Measurements from ENCODE around the gene MMP11.

Gene MMP11

DNA sequence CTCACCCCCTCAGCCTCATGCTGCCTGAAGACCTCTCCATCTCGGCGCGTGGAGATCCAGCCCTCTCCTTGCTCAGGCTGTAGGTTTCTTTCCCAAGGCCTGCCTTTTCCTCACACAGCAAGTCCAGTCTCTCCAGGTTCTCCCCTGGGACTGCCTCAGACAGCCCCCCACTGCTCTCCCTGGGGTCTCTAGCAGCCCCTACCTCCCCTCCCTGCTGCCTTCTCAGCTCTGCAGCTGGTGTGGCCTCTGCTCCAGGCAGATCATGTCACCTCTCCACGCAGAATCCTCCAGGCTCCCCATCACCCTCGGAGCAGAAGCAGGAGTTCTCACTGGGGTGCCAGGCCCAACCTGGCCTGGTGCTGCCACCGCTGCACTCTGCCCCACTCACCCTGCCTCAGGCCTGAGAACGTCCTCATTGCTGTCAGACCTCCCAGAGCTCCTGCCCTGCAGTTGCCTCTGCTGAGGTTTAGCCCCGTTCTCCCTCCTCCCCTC, 29.3 kb downstream of the MMP11 start:
- no peak for DNase-seq (ENCODE audit: low read depth in 2 of 2)

DNA sequence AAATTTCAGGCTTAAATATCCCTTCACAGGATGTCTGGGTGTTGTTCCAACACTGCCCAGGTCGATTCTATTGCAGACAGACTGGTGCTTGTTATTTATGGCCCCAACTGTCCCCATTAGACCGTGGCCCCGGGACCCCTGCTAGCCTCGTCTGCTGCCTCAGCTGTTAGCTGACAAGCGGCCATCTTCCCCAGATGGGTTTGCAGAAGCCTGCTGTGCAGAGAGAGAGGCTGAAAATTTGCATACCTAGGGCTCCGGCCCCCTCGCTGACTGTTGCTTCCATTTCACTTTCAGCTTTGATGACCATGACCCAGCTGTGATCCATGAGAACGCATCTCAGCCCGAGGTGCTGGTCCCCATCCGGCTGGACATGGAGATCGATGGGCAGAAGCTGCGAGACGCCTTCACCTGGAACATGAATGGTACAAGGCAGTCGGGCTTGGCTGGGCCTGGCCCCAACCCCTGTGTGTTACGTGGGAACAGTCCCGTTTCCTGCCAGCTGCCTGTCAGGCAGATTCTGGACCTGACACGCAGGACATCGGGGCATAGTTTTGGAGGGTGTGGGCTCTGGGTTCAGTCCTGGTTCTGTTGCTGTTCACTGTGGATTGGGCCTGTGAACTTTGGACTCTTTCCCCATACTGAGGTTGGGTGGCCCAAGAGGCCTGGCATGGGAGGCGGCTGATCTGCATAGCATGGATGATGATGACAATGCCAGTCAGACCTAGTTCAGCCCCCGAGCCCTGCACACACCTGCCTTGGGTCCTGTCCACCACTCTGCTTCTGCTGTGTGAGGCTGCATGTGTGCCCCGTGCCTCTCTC, 30.6 kb downstream of the MMP11 start:
- DNase-seq (ENCODE audit: low read depth in 2 of 2), result no peak

- no peak for DNase-seq (ENCODE audit: low read depth in 2 of 2)
Measured at GRCh38 chr22:23804781-23805291, 32.2 kb downstream of the MMP11 start.

DNA sequence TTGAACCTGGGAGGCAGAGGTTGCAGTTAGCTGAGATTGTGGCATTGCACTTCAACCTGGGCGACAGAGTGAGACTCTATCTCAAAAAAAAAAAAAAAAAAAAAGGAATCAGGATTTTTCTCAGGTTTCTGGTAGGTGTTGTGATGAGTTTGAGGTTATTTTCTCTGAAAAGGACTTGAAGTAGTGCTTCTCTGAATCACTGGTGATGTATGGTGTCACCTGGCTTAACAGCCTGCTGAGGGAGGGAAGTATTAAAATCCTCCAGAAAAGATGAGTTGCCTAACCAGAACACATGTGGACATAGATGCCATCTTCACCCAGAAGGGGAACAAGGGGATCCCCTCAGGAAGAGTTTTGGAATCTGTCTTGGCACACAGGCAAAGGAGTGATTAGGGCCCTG, 34.2 kb downstream of the MMP11 start:
- DNase-seq (ENCODE audit: low read depth in 2 of 2), result no peak

DNA sequence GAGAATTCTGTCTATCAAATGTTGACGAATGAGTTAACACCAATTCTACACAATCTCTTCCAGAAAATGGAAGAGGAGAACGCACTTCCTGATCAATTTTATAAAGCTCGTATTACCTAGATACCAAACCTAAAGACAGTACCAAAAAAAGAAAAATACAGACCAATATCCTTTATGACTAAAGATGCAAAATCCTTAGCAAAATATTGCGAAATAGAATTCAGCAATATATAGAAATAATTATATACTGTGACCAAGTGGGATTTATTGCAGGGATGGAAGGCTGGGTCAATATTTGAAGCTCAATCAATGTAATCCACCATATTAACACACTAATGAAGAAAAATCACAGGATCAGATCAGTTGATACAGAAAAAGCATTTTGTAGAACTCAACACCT, 39.7 kb downstream of the MMP11 start:
- no peak for DNase-seq (ENCODE audit: low read depth in 2 of 2)

GRCh38 chr22:23815541-23816155, 43.0 kb downstream of the MMP11 start:
- no peak for DNase-seq (ENCODE audit: low read depth in 2 of 2)

DNA sequence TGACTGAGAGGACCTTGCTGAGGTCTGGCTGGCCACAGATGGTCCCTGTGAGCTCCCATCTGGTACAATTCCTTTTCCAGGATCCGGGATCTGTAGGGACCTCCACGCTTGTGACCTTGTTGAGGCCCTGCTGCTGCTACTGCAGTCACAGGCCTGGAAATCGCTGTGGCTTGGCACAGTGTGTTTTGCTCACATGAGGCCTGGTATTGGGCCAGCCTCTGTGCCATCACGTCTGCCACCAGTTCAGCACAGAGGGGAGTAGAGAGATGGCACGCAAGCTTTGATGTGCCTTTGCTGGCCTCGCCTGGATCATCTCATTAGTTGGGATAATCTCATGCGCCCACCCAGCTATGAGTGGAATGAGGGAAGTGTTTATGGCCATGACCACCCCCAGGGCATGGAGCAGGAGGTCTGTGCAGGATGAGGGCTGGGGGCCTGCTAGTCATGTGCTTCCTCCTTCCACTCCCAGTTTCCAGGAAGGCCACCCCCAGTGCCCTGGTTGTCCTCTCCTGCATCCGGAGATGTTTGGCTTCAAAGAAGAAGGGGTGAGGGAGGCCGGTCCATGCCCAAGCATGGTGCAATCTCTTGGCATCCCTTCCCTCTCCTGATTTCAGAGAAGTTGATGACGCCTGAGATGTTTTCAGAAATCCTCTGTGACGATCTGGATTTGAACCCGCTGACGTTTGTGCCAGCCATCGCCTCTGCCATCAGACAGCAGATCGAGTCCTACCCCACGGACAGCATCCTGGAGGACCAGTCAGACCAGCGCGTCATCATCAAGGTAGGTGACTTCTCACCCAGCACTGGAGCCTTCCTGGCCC, 43.7 kb downstream of the MMP11 start:
- no peak for DNase-seq (ENCODE audit: low read depth in 2 of 2)

DNA sequence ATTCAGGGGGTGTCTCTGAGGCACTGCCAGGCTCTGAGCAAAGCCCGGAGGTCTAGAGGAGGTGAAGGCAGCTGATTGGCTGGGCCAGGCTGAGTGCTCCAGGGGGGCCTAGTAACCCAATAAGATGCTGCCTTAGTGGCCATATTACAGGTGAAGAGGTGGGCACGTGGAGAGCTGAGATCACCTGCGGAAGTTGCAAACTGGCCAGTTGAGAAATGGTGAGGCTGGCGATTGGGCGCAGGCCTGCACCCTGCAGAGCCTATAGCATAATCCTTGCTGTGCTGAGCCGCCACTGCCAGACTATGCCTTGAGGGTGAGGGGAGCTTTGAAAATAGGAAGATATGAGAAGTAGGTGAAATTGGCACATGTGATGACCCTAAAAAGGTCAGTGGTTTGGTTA, 44.5 kb downstream of the MMP11 start:
- DNase-seq (ENCODE audit: low read depth in 2 of 2), result no peak

DNA sequence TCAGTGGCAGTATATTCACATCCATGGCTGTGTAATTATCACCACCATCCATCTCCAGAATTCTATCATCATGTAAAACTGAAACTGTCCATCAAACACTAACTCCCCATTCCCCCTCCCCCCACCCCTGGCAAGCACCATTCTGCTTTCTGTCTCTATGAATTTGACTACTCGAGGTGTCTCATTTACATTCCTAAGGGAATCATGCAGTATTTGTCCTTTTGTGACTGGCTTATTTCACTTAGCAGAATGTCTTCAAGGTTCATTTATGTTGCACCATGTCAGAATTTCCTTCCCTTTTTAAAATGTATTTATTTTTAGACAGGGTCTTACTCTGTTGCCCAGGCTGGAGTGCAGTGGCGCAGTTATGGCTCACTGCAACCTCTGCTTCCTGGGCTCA, 45.9 kb downstream of the MMP11 start:
- DNase-seq (ENCODE audit: low read depth in 2 of 2), result no peak

DNA sequence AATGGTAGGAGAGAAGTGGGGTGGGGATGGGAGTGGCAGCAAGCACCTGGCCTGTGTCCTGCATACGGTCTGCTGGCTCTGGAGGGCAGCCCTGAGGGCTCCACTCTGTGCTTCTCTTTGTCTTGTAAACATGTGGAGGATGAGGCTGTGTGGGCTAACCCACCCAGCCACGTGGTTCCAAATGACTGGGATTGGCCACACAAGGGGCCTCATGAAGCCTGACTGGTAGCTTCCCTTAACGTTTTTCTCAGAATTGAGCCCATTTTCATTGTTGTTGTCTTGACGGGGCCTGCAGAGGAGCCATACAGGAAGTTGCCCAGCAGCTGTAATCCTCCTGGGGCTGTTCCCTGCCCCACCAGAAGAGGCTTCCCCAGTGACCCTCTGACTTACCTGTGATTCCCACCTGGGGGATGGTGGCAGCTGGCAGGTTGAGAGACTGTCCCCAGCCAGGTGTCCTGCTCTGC, 48.1 kb downstream of the MMP11 start:
- no peak for DNase-seq (ENCODE audit: low read depth in 2 of 2)

DNA sequence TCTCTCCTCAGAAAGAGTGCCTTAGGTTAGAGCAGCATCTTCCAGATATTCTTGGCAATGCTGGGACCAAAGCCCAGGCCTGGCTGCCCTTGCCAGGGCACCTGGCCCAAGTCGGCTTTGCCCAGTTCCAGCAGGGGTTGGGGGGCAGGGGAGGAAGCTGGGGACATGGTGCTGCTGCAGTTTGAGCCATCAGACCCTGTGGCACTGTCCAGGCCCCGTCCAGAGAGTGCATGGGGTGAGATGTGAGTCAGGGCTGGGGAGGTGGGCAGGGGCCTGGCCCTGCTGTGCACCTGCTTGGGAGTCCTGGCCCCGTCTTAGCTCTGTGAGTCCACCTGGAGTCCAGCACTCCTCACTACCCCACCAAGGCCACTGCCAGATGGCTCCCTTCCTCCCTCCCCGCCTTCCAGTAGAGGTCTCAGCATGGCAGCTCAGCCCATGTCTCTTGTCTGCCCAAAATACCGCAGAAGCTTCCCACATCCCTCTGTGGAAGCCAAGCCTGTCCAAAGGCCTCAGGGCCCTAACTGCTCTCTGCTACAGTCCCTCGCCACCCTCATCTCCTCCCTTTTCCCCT, 49.5 kb downstream of the MMP11 start:
- DNase-seq (ENCODE audit: low read depth in 2 of 2), result no peak

DNA sequence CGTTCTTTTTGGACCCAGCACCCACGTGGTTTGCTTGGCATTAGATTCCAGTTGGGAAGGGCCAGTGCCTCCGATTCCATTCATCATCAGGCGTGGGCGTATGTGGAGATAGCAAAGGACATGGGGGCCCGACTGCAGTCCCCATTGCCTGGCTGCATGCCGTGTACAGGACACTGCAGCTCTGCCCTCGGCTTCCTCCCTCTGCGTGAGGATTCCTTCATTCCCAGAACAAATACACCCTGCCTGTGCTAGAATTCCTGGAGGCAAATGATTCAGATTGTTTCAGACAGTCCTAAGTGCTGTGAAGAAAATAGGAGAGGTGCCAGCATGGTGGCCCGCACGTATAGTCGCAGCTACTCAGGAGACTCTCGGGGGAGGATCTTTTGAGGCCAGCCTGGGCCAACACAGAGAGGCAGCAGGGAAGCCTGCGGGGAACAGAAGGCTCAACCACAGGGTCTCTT, 50.7 kb downstream of the MMP11 start:
- no peak for DNase-seq (ENCODE audit: low read depth in 2 of 2)

- DNase-seq (ENCODE audit: low read depth in 2 of 2), result no peak
Measured at GRCh38 chr22:23824476-23825245, 52.0 kb downstream of the MMP11 start.

DNA sequence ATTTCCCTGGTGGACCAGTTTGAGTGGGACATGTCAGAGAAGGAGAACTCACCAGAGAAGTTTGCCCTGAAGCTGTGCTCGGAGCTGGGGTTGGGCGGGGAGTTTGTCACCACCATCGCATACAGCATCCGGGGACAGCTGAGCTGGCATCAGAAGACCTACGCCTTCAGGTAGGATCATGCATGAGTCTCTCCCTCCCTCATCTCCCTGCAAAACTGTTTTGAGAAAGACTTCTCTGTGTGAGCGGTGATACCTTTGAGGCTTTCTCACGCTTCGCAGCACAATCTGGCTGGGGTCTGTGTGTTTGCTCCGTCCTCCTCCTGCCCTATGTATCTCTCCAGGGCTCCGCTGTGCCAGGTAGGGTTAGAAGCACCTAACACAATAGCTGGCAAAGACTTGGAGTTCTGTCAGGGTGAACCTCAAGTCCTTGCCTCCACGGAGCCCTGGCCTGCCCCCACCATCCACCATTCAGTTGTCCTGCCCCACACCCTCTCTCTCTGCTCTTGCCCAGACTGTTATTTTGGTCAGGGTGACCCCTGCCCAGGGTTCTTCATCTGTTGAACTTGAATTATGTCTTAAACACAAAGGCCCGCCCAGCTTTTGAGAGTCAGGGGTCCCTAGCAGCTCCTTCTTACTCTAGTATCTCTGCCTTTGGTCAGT, 52.7 kb downstream of the MMP11 start:
- DNase-seq (ENCODE audit: low read depth in 2 of 2), result no peak

DNA sequence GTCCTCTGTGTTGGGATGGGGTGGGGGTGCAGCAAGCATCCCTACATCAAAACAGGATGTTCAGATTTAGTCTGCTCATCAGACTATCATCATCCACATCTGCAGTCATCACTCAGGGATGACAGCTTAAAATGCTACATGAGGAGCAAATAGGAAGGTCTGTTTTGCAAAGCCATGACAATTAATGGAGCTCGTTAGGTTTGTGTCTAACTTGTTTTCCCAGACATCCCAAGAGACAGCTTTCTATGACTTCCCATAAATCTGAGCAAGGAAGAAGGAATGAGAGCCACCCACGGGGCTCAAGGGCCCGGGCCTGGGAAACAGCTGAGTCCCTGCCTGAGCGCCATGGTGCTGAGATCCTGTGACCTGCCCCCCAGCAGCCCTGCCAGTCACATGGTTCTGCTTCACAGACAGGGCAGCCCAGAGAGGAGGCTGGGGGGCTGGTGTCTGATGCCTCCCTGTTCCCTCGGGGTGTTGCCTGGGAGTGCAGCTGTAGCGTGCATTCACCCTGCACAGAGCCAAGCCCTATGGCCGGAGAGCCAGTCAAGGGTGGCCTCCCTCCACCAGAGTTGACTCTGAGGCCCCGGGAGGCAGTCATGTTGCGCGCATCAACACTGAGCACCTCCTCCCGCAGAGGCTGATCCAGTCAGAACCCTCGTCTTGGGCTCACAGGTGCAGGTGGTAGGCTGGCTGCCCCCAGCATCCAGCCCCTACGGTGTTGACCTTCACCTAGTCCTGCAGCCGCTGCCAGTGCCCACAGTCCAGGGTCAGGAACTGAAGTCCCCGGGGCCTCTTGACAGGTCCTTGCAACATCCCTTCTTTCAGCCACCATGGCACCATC, 54.1 kb downstream of the MMP11 start:
- DNase-seq (ENCODE audit: low read depth in 2 of 2), result no peak

GRCh38 chr22:23827351-23827995, 54.8 kb downstream of the MMP11 start:
- no peak for DNase-seq (ENCODE audit: low read depth in 2 of 2)

DNA sequence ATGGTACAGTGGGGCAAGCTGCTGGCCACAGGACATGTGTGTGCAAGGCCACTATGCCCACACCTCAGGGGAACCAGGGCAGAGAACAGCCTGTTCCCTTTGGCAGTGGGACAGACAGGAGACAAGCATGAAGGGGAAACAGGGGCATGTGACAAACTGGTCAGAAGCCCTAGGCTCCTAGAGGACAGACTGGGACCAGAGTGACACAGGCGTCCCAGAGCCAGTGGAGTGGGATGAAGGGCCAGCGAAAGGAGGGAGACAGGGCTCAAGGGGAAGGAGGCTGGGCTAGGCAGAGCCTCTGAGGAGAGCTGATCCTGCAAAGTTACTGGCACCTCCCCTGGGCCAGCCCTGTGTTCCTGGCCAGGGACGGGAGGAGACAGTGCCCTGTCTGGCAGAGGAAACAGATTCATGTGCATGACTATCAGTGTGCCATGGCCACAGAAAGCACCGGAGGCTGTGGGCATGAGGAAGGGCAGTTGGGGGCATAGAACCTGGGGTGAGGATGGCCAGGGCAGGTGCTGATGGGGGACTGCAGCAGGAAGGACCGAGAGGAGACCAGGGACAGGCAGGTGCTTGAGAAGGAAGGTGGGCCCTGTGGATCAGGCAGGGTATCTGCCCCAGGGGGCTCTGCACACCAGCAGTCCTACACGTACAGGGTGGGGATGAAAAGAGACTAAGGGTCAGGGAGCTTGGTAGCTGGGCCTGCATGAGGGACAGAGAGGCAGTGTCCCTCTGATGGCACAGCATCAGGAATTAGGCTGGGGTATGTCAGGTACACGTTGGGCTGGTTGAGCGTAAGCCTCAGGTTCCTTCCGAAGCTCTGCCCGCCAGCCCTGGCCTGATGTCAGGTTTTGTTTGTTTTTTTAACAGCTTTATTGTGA, 56.4 kb downstream of the MMP11 start:
- no peak for DNase-seq (ENCODE audit: low read depth in 2 of 2)

DNA sequence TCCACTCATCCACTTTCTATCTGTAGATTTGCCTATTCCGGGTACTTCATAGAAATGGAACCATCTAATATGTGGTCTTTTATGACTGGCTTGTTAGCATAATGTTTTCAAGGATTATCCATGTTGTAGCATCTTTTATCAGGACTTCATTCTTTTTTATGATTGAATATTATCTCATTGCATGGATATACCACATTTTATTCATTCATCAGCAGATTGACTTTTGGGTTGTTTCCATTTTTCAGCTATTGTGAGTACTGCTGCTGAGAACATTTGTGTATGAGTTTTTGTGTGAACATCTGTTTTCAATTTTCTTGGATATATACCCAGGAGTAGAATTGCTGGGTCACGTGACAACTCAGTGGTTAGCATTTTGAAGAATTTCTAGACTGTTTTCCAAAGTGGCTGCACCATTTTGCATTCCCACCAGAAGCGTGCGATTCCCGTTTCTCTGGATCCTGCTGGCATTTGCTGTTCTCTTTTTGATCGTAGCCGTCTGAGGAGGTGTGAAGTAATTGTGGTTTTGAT, 57.3 kb downstream of the MMP11 start:
- DNase-seq (ENCODE audit: low read depth in 2 of 2), result no peak
